Measurements from ENCODE around the gene PIAS1.

DNA sequence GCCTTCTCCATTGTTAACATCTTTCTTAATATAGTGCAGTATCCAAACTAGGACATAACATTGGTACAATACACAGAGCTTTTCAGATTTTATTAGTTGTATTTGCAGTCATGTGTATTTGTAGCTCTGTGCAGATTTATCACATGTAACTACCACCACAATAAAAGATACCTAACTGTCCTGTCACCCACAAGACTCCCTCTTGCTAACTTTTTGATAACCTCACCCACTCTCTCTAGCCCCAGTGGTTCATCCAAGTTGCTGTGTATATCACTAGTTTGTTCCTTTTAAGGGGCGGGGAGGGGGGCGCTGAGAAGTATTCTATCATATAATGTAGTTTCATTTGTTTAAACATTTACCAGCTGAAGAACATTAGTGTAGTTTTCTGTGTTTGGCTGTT is 46.1 kb downstream of the PIAS1 start:
- no peak for TF ChIP-seq CTCF (IDR thresholded peaks at IDR 0.05; ENCODE audit: insufficient read depth, low read length)
- no peak for TF ChIP-seq GABPA (IDR thresholded peaks at IDR 0.05; ENCODE audit: low read depth)
- TF ChIP-seq POLR2AphosphoS5 (IDR thresholded peaks at IDR 0.05; ENCODE audit: low read depth): no peak
